Measurements from ENCODE around the gene UBE2D1.

Gene UBE2D1

DNA sequence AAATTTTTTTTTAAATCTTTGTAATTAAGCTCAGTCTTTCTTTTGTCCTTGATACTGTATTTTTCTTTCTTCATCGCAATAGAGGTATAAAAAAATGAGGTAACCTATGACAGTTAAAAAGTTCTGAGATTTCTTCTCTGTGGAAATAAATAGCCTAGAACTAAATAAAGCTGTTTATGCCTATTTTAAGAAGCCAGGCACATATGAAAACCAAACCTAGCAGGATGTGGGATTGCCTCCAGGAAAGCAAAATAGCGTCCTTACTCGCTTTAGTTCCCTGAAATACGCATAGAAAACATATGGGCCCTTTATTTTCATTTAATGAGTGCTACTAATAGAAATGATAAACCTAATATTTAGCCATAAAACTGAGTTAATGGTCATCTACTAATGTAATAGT lies 6.6 kb downstream of the UBE2D1 start:
- no peak for DNase-seq (ENCODE audit: low read depth in 2 of 2)

GRCh38 chr10:58341947-58342346 lies 7.1 kb downstream of the UBE2D1 start:
- DNase-seq (ENCODE audit: low read depth in 2 of 2) = no peak

GRCh38 chr10:58347967-58348366 lies 13.2 kb downstream of the UBE2D1 start:
- no peak for DNase-seq (ENCODE audit: low read depth in 2 of 2)

DNA sequence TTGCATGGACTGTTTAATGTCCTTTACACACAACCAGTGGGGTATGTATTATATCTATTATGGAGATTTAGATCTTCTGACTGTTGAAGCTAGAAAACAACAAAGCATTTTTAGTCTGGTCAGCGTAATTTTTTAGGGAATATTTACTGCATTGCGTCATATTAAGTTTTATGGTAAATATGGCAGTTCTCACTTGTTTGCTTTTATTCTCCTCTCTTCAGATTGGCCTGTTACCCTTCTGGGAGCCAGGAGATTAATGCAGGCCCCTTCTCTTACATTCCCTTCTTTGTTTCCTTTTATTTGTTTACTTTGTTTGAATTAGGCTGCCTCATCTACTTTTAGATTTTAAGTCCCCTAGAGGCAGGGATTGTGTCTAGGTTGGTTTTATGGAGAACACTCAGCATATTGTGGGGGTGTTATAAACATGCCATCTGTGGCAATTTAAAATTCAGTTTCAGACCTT lies 13.8 kb downstream of the UBE2D1 start:
- no peak for DNase-seq (ENCODE audit: low read depth in 2 of 2)

DNA sequence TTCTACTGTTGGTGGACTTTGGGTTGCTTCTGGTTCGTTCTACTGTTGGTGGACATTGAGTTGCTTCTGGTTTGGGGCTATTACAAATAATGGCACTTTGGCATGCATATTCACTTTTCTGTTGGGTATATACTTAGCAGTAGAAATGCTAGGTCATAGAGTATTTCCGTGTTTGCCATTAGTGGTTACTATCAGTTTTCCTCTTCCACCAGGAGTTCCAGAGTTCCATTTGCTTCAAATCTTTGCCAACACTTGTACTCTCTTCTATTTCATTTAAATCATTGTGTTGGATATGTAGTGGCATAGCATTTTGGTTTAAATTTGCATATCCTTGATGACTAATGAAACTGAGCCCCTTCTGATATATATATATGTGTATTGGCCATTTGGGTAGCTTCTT lies 15.2 kb downstream of the UBE2D1 start:
- no peak for DNase-seq (ENCODE audit: low read depth in 2 of 2)

DNA sequence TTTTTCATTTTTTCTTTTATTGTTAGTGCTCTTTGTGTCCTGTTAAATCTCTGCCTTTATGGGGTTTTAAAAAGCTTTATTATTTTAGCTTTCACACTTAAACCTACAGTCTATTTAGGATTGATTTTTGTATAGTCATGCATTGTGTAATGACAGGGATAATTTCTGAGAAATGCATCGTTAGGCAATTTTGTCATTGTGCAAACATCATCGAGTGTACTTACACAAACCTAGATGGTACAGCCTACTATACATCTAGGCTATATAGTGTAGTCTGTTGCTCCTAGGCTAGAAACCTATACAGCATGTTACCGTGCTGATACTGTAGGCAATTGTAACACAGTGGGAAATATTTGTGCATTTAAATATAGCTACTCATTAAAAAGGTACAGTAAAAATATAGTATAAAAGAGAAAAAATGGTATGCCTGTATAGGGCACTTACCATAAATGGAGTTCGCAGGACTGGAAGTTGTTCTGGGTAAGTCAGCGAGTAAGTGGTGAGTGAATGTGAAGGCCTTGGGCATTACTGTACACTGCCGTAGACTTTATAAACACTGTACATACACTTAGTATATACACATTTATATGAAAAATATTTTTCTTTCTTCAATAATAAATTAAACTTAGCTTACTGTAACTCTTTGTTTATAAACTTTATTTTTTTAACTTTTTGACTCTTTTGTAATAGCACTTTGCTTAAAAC lies 16.0 kb downstream of the UBE2D1 start:
- no peak for DNase-seq (ENCODE audit: low read depth in 2 of 2)

- DNase-seq (ENCODE audit: low read depth in 2 of 2) = no peak
Measured at GRCh38 chr10:58351616-58352578, 17.1 kb downstream of the UBE2D1 start.

GRCh38 chr10:58352956-58353610 lies 18.3 kb downstream of the UBE2D1 start:
- DNase-seq (ENCODE audit: low read depth in 2 of 2) = no peak

DNA sequence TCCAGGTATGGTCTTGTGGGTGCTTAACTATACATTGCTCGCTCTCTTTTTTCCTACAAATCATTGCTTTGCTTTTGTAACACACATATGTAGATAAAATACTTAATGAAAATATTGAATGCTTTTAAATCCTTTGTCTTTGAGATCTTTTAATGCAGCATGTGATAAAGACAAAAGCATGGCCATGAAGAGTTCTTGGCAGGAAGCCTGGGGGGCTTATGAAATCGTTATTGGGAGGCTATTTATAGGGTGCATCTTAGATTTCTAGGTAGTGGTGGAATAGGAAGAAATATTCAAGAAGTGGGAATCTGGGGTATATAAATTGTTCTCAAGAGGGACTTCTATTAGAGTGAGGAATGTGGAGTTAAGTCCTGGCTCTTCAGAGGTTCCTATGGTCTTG lies 21.9 kb downstream of the UBE2D1 start:
- DNase-seq (ENCODE audit: low read depth in 2 of 2) = no peak

DNA sequence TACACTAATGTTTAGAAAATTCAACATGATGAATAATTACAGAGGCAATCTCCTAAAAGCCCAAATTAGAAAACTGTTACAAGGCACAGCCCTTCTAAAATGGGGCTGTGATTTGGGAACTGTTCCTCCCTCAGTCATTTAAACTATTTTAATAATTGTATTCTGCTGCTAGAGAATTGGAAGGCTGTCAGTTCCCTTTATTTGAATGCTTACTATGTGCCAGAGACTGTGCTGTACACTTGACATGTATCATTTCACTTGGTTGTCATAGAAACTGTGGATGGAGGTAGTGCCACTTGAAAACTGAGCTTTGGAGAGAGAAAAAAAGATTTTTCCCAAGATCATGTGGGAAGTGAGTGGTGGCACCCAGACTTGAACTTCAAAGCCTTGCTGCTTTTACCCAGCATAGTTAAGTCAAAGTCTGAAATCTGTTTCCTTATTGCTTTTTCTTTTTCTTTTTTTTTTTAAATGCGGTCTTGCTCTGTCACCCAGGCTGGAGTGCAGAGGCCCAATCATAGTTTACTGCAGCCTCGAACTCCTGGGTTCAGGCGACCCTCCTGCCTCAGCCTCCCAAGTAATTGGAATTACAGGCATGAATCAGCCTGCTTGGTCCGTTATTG lies 23.6 kb downstream of the UBE2D1 start:
- DNase-seq (ENCODE audit: low read depth in 2 of 2) = no peak

DNA sequence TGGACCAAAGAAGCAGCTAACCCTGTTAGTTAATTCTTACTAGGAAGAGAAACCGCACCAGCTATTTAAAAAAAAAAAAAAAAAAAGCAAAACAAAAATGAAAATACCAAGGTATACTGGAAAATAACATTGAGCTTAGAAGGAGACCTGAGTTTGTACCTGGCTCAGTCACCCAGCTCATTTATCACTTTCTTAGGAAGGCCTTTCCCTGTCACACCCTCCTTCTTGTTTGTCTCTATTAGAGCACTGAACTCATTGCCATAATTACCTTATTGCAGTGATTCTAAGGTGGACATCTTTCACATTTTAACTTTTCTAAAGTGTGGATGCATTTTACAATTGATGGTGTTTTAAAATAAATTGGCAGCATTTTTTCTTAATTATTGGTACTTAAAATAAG lies 24.1 kb downstream of the UBE2D1 start:
- DNase-seq (ENCODE audit: low read depth in 2 of 2) = no peak

GRCh38 chr10:58359541-58359940 lies 24.7 kb downstream of the UBE2D1 start:
- no peak for DNase-seq (ENCODE audit: low read depth in 2 of 2)

DNA sequence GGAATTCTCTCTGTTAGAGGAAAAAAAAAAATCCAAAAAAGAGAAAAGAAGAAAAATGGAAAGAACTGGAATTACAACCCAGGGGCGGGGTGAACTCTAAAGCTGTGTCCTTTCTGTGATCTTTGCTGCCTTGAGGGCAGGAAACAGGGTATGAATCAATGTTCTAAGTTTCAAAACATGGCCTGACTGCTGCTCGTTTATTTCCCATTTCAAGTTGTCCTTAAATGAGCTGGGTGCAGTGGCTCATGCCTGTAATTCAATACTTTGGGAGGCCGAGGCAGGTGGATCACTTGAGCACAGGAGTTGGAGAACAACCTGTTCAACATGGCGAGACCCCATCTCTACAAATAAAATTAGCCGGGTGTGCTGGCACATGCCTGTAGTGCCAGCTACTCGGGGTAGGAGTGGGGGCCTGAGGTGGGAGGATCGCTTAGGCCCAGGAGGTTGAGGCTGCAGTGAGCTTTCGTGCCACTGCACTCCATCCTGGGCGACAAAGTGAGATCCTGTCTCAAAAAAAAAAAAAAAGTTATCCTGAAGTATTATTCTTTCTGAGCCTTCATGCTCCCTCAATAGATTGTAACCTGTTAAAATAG lies 25.7 kb downstream of the UBE2D1 start:
- DNase-seq (ENCODE audit: low read depth in 2 of 2) = no peak

DNA sequence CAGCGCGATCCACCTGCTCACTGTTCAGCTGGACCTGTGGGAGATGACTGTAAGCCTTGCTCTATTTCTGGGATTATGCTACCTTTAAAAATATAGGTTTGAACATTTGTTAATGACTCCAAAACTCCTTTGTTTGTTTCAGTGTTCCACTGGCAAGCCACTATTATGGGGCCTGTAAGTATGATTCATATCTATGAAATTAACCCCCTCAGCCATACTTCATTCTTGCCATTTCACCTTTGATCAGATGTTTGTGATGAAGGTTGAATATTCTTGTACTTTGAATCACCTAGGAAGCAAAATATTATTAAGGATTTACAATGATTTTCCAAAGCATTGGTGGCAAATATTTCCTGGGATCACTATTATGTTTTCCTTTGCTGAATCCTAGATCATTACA lies 26.5 kb downstream of the UBE2D1 start:
- no peak for DNase-seq (ENCODE audit: low read depth in 2 of 2)

GRCh38 chr10:58362027-58362789 lies 27.4 kb downstream of the UBE2D1 start:
- DNase-seq (ENCODE audit: low read depth in 2 of 2) = no peak

- DNase-seq (ENCODE audit: low read depth in 2 of 2) = no peak
Measured at GRCh38 chr10:58367069-58367468, 32.3 kb downstream of the UBE2D1 start.

GRCh38 chr10:58371473-58371872 lies 36.7 kb downstream of the UBE2D1 start:
- no peak for DNase-seq (ENCODE audit: low read depth in 2 of 2)

- no peak for DNase-seq (ENCODE audit: low read depth in 2 of 2)
Measured at GRCh38 chr10:58372607-58373441, 38.0 kb downstream of the UBE2D1 start.

DNA sequence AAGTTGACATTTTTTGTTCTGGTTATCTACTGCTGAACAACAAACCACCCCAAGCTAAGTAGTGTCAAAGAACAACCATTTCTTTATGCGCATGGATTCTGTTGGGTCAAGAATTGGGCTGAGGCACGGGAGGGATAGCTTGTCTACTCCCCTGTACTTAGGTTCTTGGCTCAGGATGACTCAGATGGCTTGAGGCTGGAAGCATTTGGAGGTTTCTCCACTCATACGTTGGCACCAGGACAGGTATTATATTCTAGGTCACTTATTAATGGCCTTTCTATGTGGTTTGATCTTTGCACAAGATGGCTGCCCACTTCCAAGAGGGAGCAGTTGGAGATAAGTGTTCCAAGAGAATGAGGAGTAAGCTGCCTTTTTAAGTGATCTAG lies 38.6 kb downstream of the UBE2D1 start:
- DNase-seq (ENCODE audit: low read depth in 2 of 2) = no peak

GRCh38 chr10:58382489-58382995 lies 47.7 kb downstream of the UBE2D1 start:
- no peak for DNase-seq (ENCODE audit: low read depth in 2 of 2)
